OCI-LY7 (cell line): Measurements from ENCODE around the gene C1orf50. TPM values are rescaled to one million over a fixed set of nuclear protein-coding genes. Genes with fewer than 3 reads are reported as not detected.

ENCODE experiments used
- BruUV-seq: library from RNA; stranded (reverse); fragments of 400-500 nt; replicated peaks from 2 replicates; lab custom pipeline; 2021; lab: Mats Ljungman, UMichigan
- CTCF ChIA-PET: fragments of 300-600 bp; sonication (Branson Sonifier 250); formaldehyde crosslinking; loops from one replicate; lab custom pipeline; 2022; ENCODE audit warnings: antibody characterized with exemption; ENCODE audit not compliant: unreplicated experiment; lab: Charles Lee
- POLR2A ChIA-PET: fragments of 300-600 bp; sonication (Branson Sonifier 250); formaldehyde crosslinking; loops from one replicate; lab custom pipeline; 2022; ENCODE audit warnings: antibody characterized with exemption; lab: Charles Lee
- DNase-seq: peaks from one replicate; pipeline ENCODE4 v3.0.0-alpha.2; 2015; ENCODE audit warnings: low spot score
- H2AFZ ChIP-seq: fragments of 200-600 bp; sonication (generic), shearing (Covaris generic); 2 replicates; pipeline ENCODE4 v1.6.1; 2014; ENCODE audit warnings: mild to moderate bottlenecking, antibody characterized with exemption, low read length, moderate library complexity
- H3K27ac ChIP-seq: fragments of 200-600 bp; sonication (generic); 2 replicates; pipeline ENCODE4 v1.5.1; 2014; ENCODE audit warnings: mixed run types, low read depth, mild to moderate bottlenecking, moderate library complexity, low read length, inconsistent platforms; ENCODE audit not compliant: poor library complexity, severe bottlenecking
- H3K36me3 ChIP-seq: fragments of 200-600 bp; sonication (generic); 2 replicates; pipeline ENCODE4 v1.6.1; 2014; ENCODE audit warnings: mild to moderate bottlenecking, antibody characterized with exemption, low read length, moderate library complexity, mixed read lengths; ENCODE audit not compliant: insufficient read depth
- H3K4me1 ChIP-seq: fragments of 200-600 bp; sonication (generic); 2 replicates; pipeline ENCODE4 v1.5.1; 2014; ENCODE audit warnings: mild to moderate bottlenecking, low read length; ENCODE audit not compliant: insufficient read depth, poor library complexity, severe bottlenecking
- H3K4me2 ChIP-seq: fragments of 200-600 bp; sonication (generic); 2 replicates; pipeline ENCODE4 v1.6.1; 2014; ENCODE audit warnings: mild to moderate bottlenecking, low read length
- H3K4me3 ChIP-seq: fragments of 200-600 bp; sonication (generic); 2 replicates; pipeline ENCODE4 v1.5.1; 2014; ENCODE audit warnings: mild to moderate bottlenecking, low read depth, low read length; ENCODE audit not compliant: poor library complexity, severe bottlenecking
- H3K79me2 ChIP-seq: fragments of 200-600 bp; sonication (generic); 2 replicates; pipeline ENCODE4 v1.6.1; 2016; ENCODE audit warnings: low read depth, mild to moderate bottlenecking, low read length, moderate library complexity, mixed read lengths; ENCODE audit not compliant: insufficient read depth
- H3K9me2 ChIP-seq: fragments of 200-600 bp; sonication (generic); 2 replicates; pipeline ENCODE4 v1.6.1; 2016; ENCODE audit warnings: mild to moderate bottlenecking, low read length, mixed read lengths; ENCODE audit not compliant: insufficient read depth
- H3K9me3 ChIP-seq: fragments of 200-600 bp; sonication (generic); 2 replicates; pipeline ENCODE4 v1.6.1; 2014; ENCODE audit warnings: mild to moderate bottlenecking, mixed run types, low read length, mixed read lengths
- H4K20me1 ChIP-seq: fragments of 200-600 bp; sonication (generic); 2 replicates; pipeline ENCODE4 v1.6.1; 2014; ENCODE audit warnings: mild to moderate bottlenecking, antibody characterized with exemption, low read length, moderate library complexity, mixed read lengths; ENCODE audit not compliant: insufficient read depth
- EZH2phosphoT487 ChIP-seq: fragments of 200-600 bp; sonication (generic); IDR thresholded peaks from 2 replicates; pipeline ENCODE4 v1.6.1; 2018; ENCODE audit warnings: low read depth, borderline replicate concordance, mild to moderate bottlenecking, mixed run types, antibody characterized with exemption, low read length, moderate library complexity, mixed read lengths
- intact Hi-C: fragments of 100-400 bp; cut with micrococcal nuclease; formaldehyde crosslinking; loops from one replicate; pipeline ENCODE4 v1.10.0; 2022; ENCODE audit not compliant: unreplicated experiment
- total RNA-seq, 2 experiments: library from RNA; depleted of rRNA in 1 of 2; stranded (reverse); fragments of >200 nt in 1 of 2; shearing (Covaris generic) in 1 of 2; gene quantifications; 2 replicates each; pipeline ENCODE4 v1.2.3, GENCODE V29; 2014 to 2022
- TF ChIP-seq, protein P1 (sequence below): fragments of 200-600 bp; sonication (generic); conservative IDR thresholded peaks from 2 replicates; pipeline ENCODE4 v1.5.1; 2014; ENCODE audit warnings: mild to moderate bottlenecking, antibody characterized with exemption, low read length, moderate library complexity, mixed read lengths

C1orf50 gene
- total RNA-seq, 2 experiments from 2014 or later: 3.2 to 9.9 TPM

DNA sequence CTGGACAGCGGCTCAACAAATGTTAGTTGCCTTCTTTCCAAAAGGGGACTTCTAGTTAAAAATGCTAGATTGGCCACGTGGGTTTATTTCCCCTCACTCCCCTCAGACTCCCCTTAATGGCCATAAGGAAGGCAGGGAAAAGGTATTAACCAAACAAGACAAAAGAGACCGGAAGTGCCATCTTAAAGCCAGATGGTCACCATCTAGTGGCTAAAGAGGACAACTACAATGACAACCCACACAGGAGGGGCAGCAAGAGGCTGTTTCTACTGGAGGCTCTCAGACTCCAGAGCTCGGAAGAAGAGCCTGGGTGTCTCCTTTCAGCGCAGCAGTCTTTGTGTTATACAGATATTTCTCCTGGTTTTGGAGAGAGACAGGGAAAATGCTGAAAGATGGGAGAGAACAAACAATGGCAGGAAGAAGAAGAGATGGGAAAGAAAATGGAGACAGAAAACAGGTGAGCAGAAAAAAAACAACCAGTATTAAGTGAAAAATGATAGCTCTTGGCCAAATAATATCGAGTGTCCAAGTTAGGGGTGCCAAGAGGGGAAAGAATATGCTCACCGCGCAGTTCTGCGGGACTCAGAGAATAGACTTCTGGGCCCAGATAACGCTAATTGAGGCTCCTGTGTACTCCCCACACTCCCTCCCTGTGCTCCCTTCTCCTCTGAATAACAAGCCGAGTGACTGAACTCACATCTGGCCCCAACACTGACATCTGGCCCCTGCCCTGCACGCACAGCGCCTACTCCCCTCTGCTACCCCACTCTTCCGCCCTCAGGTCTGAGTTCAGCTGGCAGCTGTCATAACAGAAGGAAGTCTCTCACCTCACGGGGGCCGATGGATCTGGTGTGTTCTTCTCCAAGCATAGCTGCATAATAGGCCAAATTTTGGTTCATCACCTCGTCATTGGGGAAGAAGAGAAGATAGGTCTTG, 9.8 kb upstream of the C1orf50 start:
- H3K4me3 ChIP-seq: no peak overlapping the region
- DNase-seq: peak; percentile 77
- CTCF ChIA-PET: interaction anchor here (0.6 kb wide), 1 partner anchor 11 kb away, joined by 3 read pairs; no protein-coding TSS in a partner anchor
- H3K27ac ChIP-seq: no peak overlapping the region
- H3K4me1 ChIP-seq: peaks cover 5% of the 10 kb centered on the region
- BruUV-seq: no TSS peak
- no peaks in the 10 kb centered on the region for H4K20me1 ChIP-seq
- no peak overlapping the region for H3K4me2 ChIP-seq
- no peak overlapping the region for H2AFZ ChIP-seq
- no peaks in the 10 kb centered on the region for H3K79me2 ChIP-seq
- POLR2A ChIA-PET: interaction anchor here (1.7 kb wide), 1 partner anchor 10 kb away, joined by 9 read pairs; the partner anchor contains the start of genes C1orf50 and P3H1
- H3K36me3 ChIP-seq: peaks cover 83% of the 10 kb centered on the region
- no peaks in the 10 kb centered on the region for H3K9me3 ChIP-seq
- TF ChIP-seq, protein P1, sequence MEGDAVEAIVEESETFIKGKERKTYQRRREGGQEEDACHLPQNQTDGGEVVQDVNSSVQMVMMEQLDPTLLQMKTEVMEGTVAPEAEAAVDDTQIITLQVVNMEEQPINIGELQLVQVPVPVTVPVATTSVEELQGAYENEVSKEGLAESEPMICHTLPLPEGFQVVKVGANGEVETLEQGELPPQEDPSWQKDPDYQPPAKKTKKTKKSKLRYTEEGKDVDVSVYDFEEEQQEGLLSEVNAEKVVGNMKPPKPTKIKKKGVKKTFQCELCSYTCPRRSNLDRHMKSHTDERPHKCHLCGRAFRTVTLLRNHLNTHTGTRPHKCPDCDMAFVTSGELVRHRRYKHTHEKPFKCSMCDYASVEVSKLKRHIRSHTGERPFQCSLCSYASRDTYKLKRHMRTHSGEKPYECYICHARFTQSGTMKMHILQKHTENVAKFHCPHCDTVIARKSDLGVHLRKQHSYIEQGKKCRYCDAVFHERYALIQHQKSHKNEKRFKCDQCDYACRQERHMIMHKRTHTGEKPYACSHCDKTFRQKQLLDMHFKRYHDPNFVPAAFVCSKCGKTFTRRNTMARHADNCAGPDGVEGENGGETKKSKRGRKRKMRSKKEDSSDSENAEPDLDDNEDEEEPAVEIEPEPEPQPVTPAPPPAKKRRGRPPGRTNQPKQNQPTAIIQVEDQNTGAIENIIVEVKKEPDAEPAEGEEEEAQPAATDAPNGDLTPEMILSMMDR: peak; percentile 79
- no peak for TF ChIP-seq EZH2phosphoT487
- intact Hi-C loops: no loop called here
- no peaks in the 10 kb centered on the region for H3K9me2 ChIP-seq

DNA sequence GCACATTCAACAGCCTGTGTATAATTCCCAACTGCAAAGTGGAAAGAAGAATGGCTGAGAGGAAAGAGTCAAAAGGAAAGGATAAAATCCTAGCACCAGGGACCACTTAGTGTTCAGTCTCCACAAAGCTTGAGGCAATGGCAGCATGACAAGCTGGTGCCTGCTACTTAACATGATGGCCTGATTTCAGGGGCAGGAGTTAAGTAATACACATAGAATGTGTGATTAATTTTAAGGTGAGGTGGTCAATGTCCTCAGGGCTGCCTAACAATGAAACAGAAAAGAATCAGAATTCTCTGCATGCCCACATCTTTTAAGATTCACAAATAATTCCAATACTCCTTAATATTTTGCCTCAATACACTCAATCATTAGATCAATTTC, 9.2 kb upstream of the C1orf50 start:
- Histone ChIP-seq H3K36me3 (peaks cover 80% of the 10 kb centered on the region), H2AFZ (no peak overlapping the region), H3K4me3 (no peak overlapping the region), H3K79me2 (no peaks in the 10 kb centered on the region), H3K4me2 (no peak overlapping the region), H3K9me2 (no peaks in the 10 kb centered on the region), H3K27ac (no peak overlapping the region), H3K9me3 (no peaks in the 10 kb centered on the region), H3K4me1 (peaks cover 5% of the 10 kb centered on the region), H4K20me1 (no peaks in the 10 kb centered on the region)
- CTCF ChIA-PET: no interaction called here
- no peak for DNase-seq
- no TSS peak for BruUV-seq
- POLR2A ChIA-PET: interaction anchor here (1.0 to 1.7 kb wide), 2 partner anchors 9 to 13 kb away, joined by 3 to 9 read pairs; partner anchors contain the start of genes C1orf50 and P3H1
- intact Hi-C loops: no loop called here
- TF ChIP-seq, protein P1: no peak
- no peak for TF ChIP-seq EZH2phosphoT487
